Mesendoderm (in vitro differentiated cells): ENCODE measurements around the gene EHBP1.

Experiments
- DNase-seq: peaks from one replicate; pipeline ENCODE4 v3.0.0; 2013
- H2AK5ac ChIP-seq: 2 replicates; pipeline ENCODE4 v1.6.1; 2013; ENCODE audit warnings: low read length, inconsistent platforms
- H2BK120ac ChIP-seq: 2 replicates; pipeline ENCODE4 v1.6.1; 2013; ENCODE audit warnings: low read depth, mild to moderate bottlenecking, low read length, moderate library complexity, mixed read lengths
- H2BK15ac ChIP-seq: replicated peaks from 2 replicates; pipeline ENCODE4 v1.6.1; 2013; ENCODE audit warnings: low read depth, mild to moderate bottlenecking, moderate library complexity
- H2BK5ac ChIP-seq: 2 replicates; pipeline ENCODE4 v1.6.1; 2013; ENCODE audit warnings: low read length, inconsistent platforms
- H3K18ac ChIP-seq: 2 replicates; pipeline ENCODE4 v1.6.1; 2013; ENCODE audit warnings: mild to moderate bottlenecking, low read length, mixed read lengths
- H3K23ac ChIP-seq: one replicate; pipeline ENCODE4 v1.6.1; 2013; ENCODE audit warnings: low read length
- H3K27ac ChIP-seq: 2 replicates; pipeline ENCODE4 v1.5.1; 2013; ENCODE audit warnings: low read depth, mild to moderate bottlenecking, inconsistent platforms, low read length, moderate library complexity
- H3K27me3 ChIP-seq: 2 replicates; pipeline ENCODE4 v1.6.1; 2013; ENCODE audit warnings: low read length, control low read depth, mild to moderate bottlenecking, inconsistent platforms; ENCODE audit not compliant: insufficient read depth, poor library complexity
- H3K36me3 ChIP-seq: 2 replicates; pipeline ENCODE4 v1.6.1; 2013; ENCODE audit warnings: low read length, inconsistent platforms; ENCODE audit not compliant: control insufficient read depth, insufficient read depth
- H3K4ac ChIP-seq: one replicate; pipeline ENCODE4 v1.6.1; 2013; ENCODE audit warnings: low read depth, mild to moderate bottlenecking, low read length, moderate library complexity
- H3K4me1 ChIP-seq: 2 replicates; pipeline ENCODE4 v1.6.1; 2013; ENCODE audit warnings: low read depth, low read length, inconsistent platforms; ENCODE audit not compliant: control insufficient read depth
- H3K4me2 ChIP-seq: 2 replicates; pipeline ENCODE4 v1.6.1; 2013; ENCODE audit warnings: low read length
- H3K4me3 ChIP-seq: 2 replicates; pipeline ENCODE4 v1.5.1; 2013; ENCODE audit warnings: mild to moderate bottlenecking, low read length
- H3K56ac ChIP-seq: one replicate; pipeline ENCODE4 v1.6.1; 2013; ENCODE audit warnings: low read length
- H3K79me1 ChIP-seq: 2 replicates; pipeline ENCODE4 v1.6.1; 2013; ENCODE audit warnings: low read length, inconsistent platforms
- H3K79me2 ChIP-seq: 2 replicates; pipeline ENCODE4 v1.6.1; 2013; ENCODE audit warnings: mild to moderate bottlenecking, low read length; ENCODE audit not compliant: control insufficient read depth, insufficient read depth
- H3K9ac ChIP-seq: 2 replicates; pipeline ENCODE4 v1.6.1; 2013; ENCODE audit warnings: low read length, inconsistent platforms
- H4K5ac ChIP-seq: one replicate; pipeline ENCODE4 v1.6.1; 2013; ENCODE audit warnings: low read length
- H4K8ac ChIP-seq: one replicate; pipeline ENCODE4 v1.6.1; 2013; ENCODE audit warnings: low read depth, mild to moderate bottlenecking, control low read depth, low read length, moderate library complexity
- WGBS: extraction: QIAGEN DNeasy Blood & Tissue Kit; methylation state at CpG from one replicate; pipeline ENCODE4 v1.1.7; 2013; ENCODE audit warnings: low lambda C conversion rate, missing lambda C conversion rate; ENCODE audit not compliant: insufficient coverage; ENCODE audit errors: extremely low coverage; 5-methylcytosine and 5-hydroxymethylcytosine counted together

Gene EHBP1

GRCh38 chr2:63058144-63058920 is 352.8 kb downstream of the EHBP1 start:
- H3K36me3 ChIP-seq: no peaks in the 10 kb centered on the region
- H3K4me2 ChIP-seq: peak overlapping the region; percentile 23
- no peak overlapping the region for H3K4me3 ChIP-seq
- H3K27me3 ChIP-seq: peaks cover 60% of the 10 kb centered on the region
- no peak overlapping the region for H3K56ac ChIP-seq
- peak overlapping the region; percentile 4 for H3K9ac ChIP-seq
- H3K79me1 ChIP-seq: no peaks in the 10 kb centered on the region
- H3K4ac ChIP-seq: no peak overlapping the region
- no peaks in the 10 kb centered on the region for H3K79me2 ChIP-seq
- H2BK120ac ChIP-seq: no peak overlapping the region
- H3K23ac ChIP-seq: no peak overlapping the region
- H3K4me1 ChIP-seq: peaks cover 12% of the 10 kb centered on the region
- no peak overlapping the region for H3K18ac ChIP-seq
- no peak overlapping the region for H2BK15ac ChIP-seq
- H3K27ac ChIP-seq: no peak overlapping the region
- H4K8ac ChIP-seq: no peak overlapping the region
- no peak overlapping the region for H2BK5ac ChIP-seq
- no peak overlapping the region for H4K5ac ChIP-seq
- no peak overlapping the region for H2AK5ac ChIP-seq
- peak; percentile 68 for DNase-seq
- WGBS: no CpG with 5 or more reads among the region's 35 CpGs

- H3K56ac ChIP-seq: no peak overlapping the region
- peaks cover 12% of the 10 kb centered on the region for H3K4me1 ChIP-seq
- H3K9ac ChIP-seq: no peak overlapping the region
- no peak overlapping the region for H3K4ac ChIP-seq
- peak overlapping the region; percentile 65 for H3K18ac ChIP-seq
- H2BK5ac ChIP-seq: no peak overlapping the region
- no peak overlapping the region for H2BK15ac ChIP-seq
- H3K79me2 ChIP-seq: no peaks in the 10 kb centered on the region
- no peak overlapping the region for H2AK5ac ChIP-seq
- WGBS: no CpG with 5 or more reads among the region's 67 CpGs
- peak overlapping the region; percentile 23 for H3K4me2 ChIP-seq
- H3K4me3 ChIP-seq: no peak overlapping the region
- H3K23ac ChIP-seq: peak overlapping the region; percentile 31
- no peaks in the 10 kb centered on the region for H3K79me1 ChIP-seq
- H3K27me3 ChIP-seq: peaks cover 53% of the 10 kb centered on the region
- H3K27ac ChIP-seq: no peak overlapping the region
- no peak overlapping the region for H4K8ac ChIP-seq
- peak; percentile 53 for DNase-seq
- H3K36me3 ChIP-seq: no peaks in the 10 kb centered on the region
- no peak overlapping the region for H4K5ac ChIP-seq
- H2BK120ac ChIP-seq: no peak overlapping the region
Observed at GRCh38 chr2:63058921-63059792, 353.6 kb downstream of the EHBP1 start.

DNA sequence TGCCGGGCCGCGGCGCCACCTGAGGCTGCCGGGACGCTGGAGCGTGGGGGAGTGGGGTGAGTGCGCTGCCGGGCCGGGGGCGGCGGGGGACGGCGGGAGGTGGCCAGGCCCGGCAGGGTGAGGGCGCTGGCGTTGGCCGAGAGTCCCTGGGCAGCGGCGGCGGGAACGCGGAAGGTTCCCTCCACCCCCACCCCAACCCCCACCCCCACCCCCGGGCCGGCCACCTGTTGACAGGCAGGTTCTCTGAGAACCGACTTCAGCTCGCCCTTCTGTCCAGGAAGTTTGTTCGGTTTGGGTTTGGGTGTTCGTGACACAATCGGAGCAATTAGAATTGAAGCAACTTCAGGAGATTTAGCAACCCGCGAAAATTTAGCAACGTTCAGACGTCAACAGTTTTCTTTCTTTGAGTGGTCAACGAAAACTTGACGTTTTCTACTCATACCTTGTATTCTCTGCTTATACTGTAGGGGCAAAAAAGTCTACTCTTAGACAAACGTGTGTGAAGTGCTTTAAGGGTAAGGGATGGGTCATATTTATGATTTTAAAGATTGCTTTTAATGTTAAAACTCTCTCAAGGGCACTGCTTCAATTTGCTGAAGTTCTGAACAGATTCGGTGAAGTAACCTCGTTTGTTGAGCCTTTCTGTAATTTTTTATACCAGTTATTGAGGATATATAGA is 354.4 kb downstream of the EHBP1 start:
- Histone ChIP-seq H3K4ac (no peak overlapping the region), H3K9ac (no peak overlapping the region), H3K56ac (no peak overlapping the region), H3K79me2 (no peaks in the 10 kb centered on the region), H3K27me3 (peaks cover 46% of the 10 kb centered on the region), H3K18ac (peak overlapping the region; percentile 65), H4K5ac (no peak overlapping the region), H2BK15ac (no peak overlapping the region), H3K36me3 (no peaks in the 10 kb centered on the region), H2AK5ac (no peak overlapping the region), H3K4me3 (no peak overlapping the region), H4K8ac (no peak overlapping the region), H2BK5ac (no peak overlapping the region), H3K27ac (no peak overlapping the region), H3K4me1 (peaks cover 8% of the 10 kb centered on the region), H3K4me2 (no peak overlapping the region), H3K23ac (no peak overlapping the region), H3K79me1 (no peaks in the 10 kb centered on the region), H2BK120ac (no peak overlapping the region)
- DNase-seq: peak; percentile 14
- no CpG with 5 or more reads among the region's 39 CpGs for WGBS

DNA sequence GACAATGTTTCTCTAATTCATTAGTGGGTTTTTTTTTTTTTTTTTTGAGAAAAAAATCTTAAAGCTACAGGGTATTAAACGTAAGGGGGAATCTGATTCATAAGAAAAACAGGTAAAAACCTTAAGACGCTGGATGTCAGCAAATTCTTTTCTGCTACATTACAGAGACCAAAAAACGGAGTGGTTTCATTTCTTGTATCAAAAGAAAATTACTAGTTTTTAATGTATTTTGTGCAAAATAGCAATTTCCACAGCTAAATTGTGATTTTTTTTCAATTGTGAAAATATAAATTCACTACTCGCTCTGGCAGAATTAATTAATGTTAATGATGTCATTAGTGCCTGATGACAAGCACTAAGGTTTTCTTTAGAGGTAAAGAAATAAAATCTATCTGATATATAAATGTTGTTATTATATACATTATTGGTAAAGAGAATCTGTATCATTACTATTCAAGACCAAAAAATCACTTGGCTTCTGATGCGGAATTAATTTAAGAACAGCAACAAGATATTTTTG is 355.0 kb downstream of the EHBP1 start:
- peaks cover 42% of the 10 kb centered on the region for H3K27me3 ChIP-seq
- H3K4ac ChIP-seq: no peak overlapping the region
- H3K4me3 ChIP-seq: no peak overlapping the region
- DNase-seq: no peak
- H3K27ac ChIP-seq: no peak overlapping the region
- no peak overlapping the region for H3K23ac ChIP-seq
- no peak overlapping the region for H2BK120ac ChIP-seq
- H3K4me1 ChIP-seq: peaks cover 7% of the 10 kb centered on the region
- no peaks in the 10 kb centered on the region for H3K79me1 ChIP-seq
- no peak overlapping the region for H3K9ac ChIP-seq
- no peak overlapping the region for H4K8ac ChIP-seq
- no peak overlapping the region for H4K5ac ChIP-seq
- no peaks in the 10 kb centered on the region for H3K79me2 ChIP-seq
- no peak overlapping the region for H2AK5ac ChIP-seq
- no peaks in the 10 kb centered on the region for H3K36me3 ChIP-seq
- H2BK15ac ChIP-seq: no peak overlapping the region
- no peak overlapping the region for H3K18ac ChIP-seq
- WGBS: no CpG with 5 or more reads among the region's 5 CpGs
- no peak overlapping the region for H3K4me2 ChIP-seq
- no peak overlapping the region for H3K56ac ChIP-seq
- H2BK5ac ChIP-seq: no peak overlapping the region

- Histone ChIP-seq H2BK5ac (no peak overlapping the region), H3K36me3 (no peaks in the 10 kb centered on the region), H3K27ac (no peak overlapping the region), H2BK120ac (no peak overlapping the region), H3K23ac (no peak overlapping the region), H3K4me1 (peaks cover 2% of the 10 kb centered on the region), H2AK5ac (no peak overlapping the region), H3K79me2 (no peaks in the 10 kb centered on the region), H3K4ac (no peak overlapping the region), H3K4me2 (no peak overlapping the region), H3K9ac (no peak overlapping the region), H3K27me3 (peaks cover 8% of the 10 kb centered on the region), H3K4me3 (no peak overlapping the region), H3K79me1 (no peaks in the 10 kb centered on the region), H2BK15ac (no peak overlapping the region), H4K8ac (no peak overlapping the region), H3K18ac (no peak overlapping the region), H4K5ac (no peak overlapping the region), H3K56ac (no peak overlapping the region)
- no peak for DNase-seq
- WGBS: no CpG with 5 or more reads among the region's 1 CpG
Observed at GRCh38 chr2:63064197-63064596, 358.7 kb downstream of the EHBP1 start.
